ENCODE data around the gene GOLT1A.

DNA sequence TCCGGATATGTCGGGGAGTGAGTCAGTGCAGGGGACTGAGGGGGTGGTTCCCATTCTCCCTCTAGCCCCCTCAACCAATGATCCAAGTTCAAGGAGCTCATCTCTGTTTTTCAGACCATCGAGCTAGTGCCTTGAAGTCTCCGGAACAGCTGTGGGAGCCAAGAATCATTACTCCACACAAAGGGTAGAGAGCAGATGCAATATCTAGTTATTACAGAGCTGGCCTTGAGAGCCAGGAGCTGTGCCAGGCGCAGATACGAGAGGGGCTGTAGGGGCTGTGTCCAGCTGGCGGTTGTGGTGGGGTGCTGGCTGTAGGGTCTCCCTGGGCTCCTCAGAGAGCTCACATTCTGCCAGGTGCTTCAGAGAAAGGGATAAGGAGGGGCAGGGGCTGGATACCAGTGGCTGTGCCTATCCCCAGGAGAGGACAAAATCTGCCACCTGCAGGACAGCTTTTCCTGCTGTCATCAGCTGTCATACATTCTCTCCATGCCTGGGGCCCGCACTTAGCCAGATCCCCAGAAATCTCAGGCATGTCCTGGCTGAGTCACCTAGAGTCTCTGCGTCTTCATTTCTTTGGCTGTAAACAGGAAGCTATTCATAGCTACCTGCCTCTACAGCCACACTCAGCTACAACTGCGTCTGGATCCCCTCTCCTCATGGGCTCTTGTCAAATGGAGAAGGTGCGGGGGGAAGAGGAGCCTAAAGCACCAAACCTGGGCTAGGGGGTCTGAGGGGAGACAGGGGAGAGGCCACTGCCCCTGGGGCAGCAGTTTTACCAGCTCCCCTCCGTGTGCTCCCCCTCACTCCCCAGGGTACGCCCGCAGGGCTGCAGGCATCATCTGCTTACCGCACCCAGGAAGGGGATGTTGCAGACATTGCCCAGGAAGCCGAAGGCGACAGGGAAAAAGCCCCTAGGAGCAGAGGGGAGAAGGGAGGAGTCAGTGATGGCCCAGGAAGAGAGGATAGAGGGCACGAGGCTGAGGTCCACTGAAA lies 15.1 kb downstream of the GOLT1A start:
- TF ChIP-seq, protein P1, sequence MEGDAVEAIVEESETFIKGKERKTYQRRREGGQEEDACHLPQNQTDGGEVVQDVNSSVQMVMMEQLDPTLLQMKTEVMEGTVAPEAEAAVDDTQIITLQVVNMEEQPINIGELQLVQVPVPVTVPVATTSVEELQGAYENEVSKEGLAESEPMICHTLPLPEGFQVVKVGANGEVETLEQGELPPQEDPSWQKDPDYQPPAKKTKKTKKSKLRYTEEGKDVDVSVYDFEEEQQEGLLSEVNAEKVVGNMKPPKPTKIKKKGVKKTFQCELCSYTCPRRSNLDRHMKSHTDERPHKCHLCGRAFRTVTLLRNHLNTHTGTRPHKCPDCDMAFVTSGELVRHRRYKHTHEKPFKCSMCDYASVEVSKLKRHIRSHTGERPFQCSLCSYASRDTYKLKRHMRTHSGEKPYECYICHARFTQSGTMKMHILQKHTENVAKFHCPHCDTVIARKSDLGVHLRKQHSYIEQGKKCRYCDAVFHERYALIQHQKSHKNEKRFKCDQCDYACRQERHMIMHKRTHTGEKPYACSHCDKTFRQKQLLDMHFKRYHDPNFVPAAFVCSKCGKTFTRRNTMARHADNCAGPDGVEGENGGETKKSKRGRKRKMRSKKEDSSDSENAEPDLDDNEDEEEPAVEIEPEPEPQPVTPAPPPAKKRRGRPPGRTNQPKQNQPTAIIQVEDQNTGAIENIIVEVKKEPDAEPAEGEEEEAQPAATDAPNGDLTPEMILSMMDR (conservative IDR thresholded peaks at IDR 0.05; ENCODE audit: low read length) = no peak
- no peak for TF ChIP-seq EZH2phosphoT487 (IDR thresholded peaks at IDR 0.05; ENCODE audit: borderline replicate concordance)
